Endothelial cell of umbilical vein (primary cell): ENCODE data around the gene PRDM7.
"Not testable (repeated sequence)": the region's sequence is repeated elsewhere in the genome, so short reads cannot be mapped to it uniquely, and the experiment has no call there.

Experiments used
- CTCF ChIP-seq, 2 donors: IDR thresholded peaks; 1 replicate in 1 of 2; 2 replicates in 1 of 2; pipeline ENCODE4 v1.5.1; 2011; ENCODE audit warnings: low read length in 2 of 2, mild to moderate bottlenecking in 2 of 2, moderate library complexity in 2 of 2, control low read depth in 1 of 2, inconsistent platforms in 1 of 2, low read depth in 1 of 2; ENCODE audit not compliant: insufficient read depth in 1 of 2; ENCODE audit errors: extremely low read depth in 1 of 2
- GATA2 ChIP-seq: IDR thresholded peaks from 2 replicates; pipeline ENCODE4 v1.7.0; 2011; ENCODE audit warnings: low read depth, mild to moderate bottlenecking, moderate library complexity, mixed read lengths, low read length; ENCODE audit not compliant: insufficient read length, insufficient read depth
- JUN ChIP-seq: IDR thresholded peaks from 2 replicates; pipeline ENCODE4 v1.6.1; 2011; ENCODE audit warnings: borderline replicate concordance, low read depth; ENCODE audit not compliant: insufficient read length, insufficient read depth
- MAX ChIP-seq: IDR thresholded peaks from 2 replicates; pipeline ENCODE4 v1.6.1; 2011; ENCODE audit not compliant: insufficient read depth, insufficient read length
- MYC ChIP-seq: IDR thresholded peaks from one replicate; pipeline ENCODE4 v1.6.1; 2011; ENCODE audit warnings: mild to moderate bottlenecking, low read depth, low read length
- POLR2A ChIP-seq: IDR thresholded peaks from 2 replicates; pipeline ENCODE4 v1.6.1; 2012; ENCODE audit warnings: low read depth, mild to moderate bottlenecking, control low read depth, low read length
- POLR2AphosphoS5 ChIP-seq: IDR thresholded peaks from 2 replicates; pipeline ENCODE4 v1.6.1; 2012; ENCODE audit warnings: low read depth, mild to moderate bottlenecking, control low read depth, low read length, moderate library complexity; ENCODE audit not compliant: insufficient read depth

- not testable (repeated sequence) for TF ChIP-seq CTCF (IDR thresholded peaks at IDR 0.05; ENCODE audit: extremely low read depth in 1 of 2, insufficient read depth in 1 of 2, low read depth in 1 of 2, low read length in 2 of 2); GATA2; POLR2AphosphoS5; POLR2A; MYC; MAX; JUN
Observed at GRCh38 chr16:90097010-90097684, 20.0 kb upstream of the PRDM7 start.
